HCT116 (cell line): ENCODE measurements around the gene MMD. TPM values are rescaled to one million over a fixed set of nuclear protein-coding genes. Genes with fewer than 3 reads are reported as not detected.

ENCODE experiments used
- ATAC-seq: fragments of 200-7000 bp; cut with Tn5 transposase; 2 replicates; pipeline ENCODE4 v1.9.1; 2020; ENCODE audit warnings: mild to moderate bottlenecking, moderate library complexity
- BruUV-seq: library from RNA; stranded (reverse); fragments of 400-500 nt; replicated peaks from 2 replicates; lab custom pipeline; 2021; lab: Mats Ljungman, UMichigan
- CTCF ChIA-PET: fragments of 300-600 bp; sonication (Branson Sonifier 250); formaldehyde crosslinking; loops from one replicate; lab custom pipeline; 2021; ENCODE audit warnings: antibody characterized with exemption; lab: Charles Lee
- POLR2A ChIA-PET: fragments of 300-600, 350-600 bp; sonication (Branson Sonifier 250); formaldehyde crosslinking; loops from one replicate; lab custom pipeline; 2021; ENCODE audit warnings: antibody characterized with exemption; lab: Charles Lee
- RAD21 ChIA-PET, 2 experiments: fragments of 300-600 bp; sonication (Branson Sonifier 250); formaldehyde crosslinking; loops; one replicate each; lab custom pipeline; 2023; ENCODE audit warnings: low total read pairs in 2 of 2; ENCODE audit not compliant: uncharacterized antibody in 2 of 2, unreplicated experiment in 2 of 2, low non-redundant PET in 1 of 2; lab: Charles Lee
- DNase-seq: peaks from one replicate; pipeline ENCODE4 v3.0.0-alpha.2; 2010; ENCODE audit warnings: low read depth, low spot score
- H2AFZ ChIP-seq: fragments of 200-600 bp; shearing (Covaris generic), sonication (generic); 2 replicates; pipeline ENCODE4 v1.6.1; 2017; ENCODE audit warnings: low read depth, mixed run types, mixed read lengths, antibody characterized with exemption, low read length; ENCODE audit not compliant: poor library complexity, severe bottlenecking
- H3K27ac ChIP-seq: 2 replicates; pipeline ENCODE4 v1.5.1; 2012; ENCODE audit warnings: low read depth, low read length
- H3K27me3 ChIP-seq: fragments of 200-600 bp; sonication (generic); 2 replicates; pipeline ENCODE4 v1.6.1; 2016; ENCODE audit warnings: mixed run types, low read length, mixed read lengths; ENCODE audit not compliant: insufficient read depth
- H3K36me3 ChIP-seq, 2 experiments: fragments of 200-500 bp in 1 of 2; fragments of 200-600 bp in 1 of 2; sonication (Bioruptor generic) in 1 of 2; sonication (generic) in 1 of 2; 2 replicates each; pipeline versions ENCODE4 v1.5.1 to v1.6.1; 2014 to 2016; ENCODE audit warnings: low read length in 2 of 2, inconsistent platforms in 1 of 2, mixed read lengths in 1 of 2, mixed run types in 1 of 2; ENCODE audit not compliant: insufficient read depth in 2 of 2, control insufficient read depth in 1 of 2
- H3K4me1 ChIP-seq, 2 experiments: fragments of 200-600 bp in 1 of 2; sonication (generic) in 1 of 2; 2 replicates each; pipeline versions ENCODE4 v1.5.1 to v1.6.1; 2012 to 2017; ENCODE audit warnings: low read length in 2 of 2, inconsistent platforms in 1 of 2, mild to moderate bottlenecking in 1 of 2, mixed read lengths in 1 of 2, mixed run types in 1 of 2, moderate library complexity in 1 of 2; ENCODE audit not compliant: insufficient read depth in 2 of 2, control insufficient read depth in 1 of 2
- H3K4me2 ChIP-seq: fragments of 200-600 bp; sonication (generic); 2 replicates; pipeline ENCODE4 v1.6.1; 2017; ENCODE audit warnings: mixed run types, low read length, mixed read lengths
- H3K4me3 ChIP-seq, 2 experiments: fragments of 200-600 bp in 1 of 2; sonication (generic) in 1 of 2; replicated peaks in 1 of 2; 2 replicates each; pipeline ENCODE4 v1.5.1; 2011 to 2016; ENCODE audit warnings: low read length in 2 of 2, control low read depth in 1 of 2, low read depth in 1 of 2, mild to moderate bottlenecking in 1 of 2, mixed read lengths in 1 of 2, mixed run types in 1 of 2
- H3K79me2 ChIP-seq: fragments of 200-600 bp; sonication (generic); 2 replicates; pipeline ENCODE4 v1.6.1; 2017; ENCODE audit warnings: mild to moderate bottlenecking, mixed run types, low read length, moderate library complexity, mixed read lengths; ENCODE audit not compliant: insufficient read depth
- H3K9ac ChIP-seq: fragments of 200-600 bp; sonication (generic); 2 replicates; pipeline ENCODE4 v1.6.1; 2016; ENCODE audit warnings: low read length, mixed read lengths
- H3K9me2 ChIP-seq: fragments of 200-600 bp; sonication (generic), shearing (Covaris generic); 2 replicates; pipeline ENCODE4 v1.6.1; 2017; ENCODE audit warnings: mixed run types, mild to moderate bottlenecking, moderate library complexity; ENCODE audit not compliant: insufficient read depth
- H3K9me3 ChIP-seq, 2 experiments: fragments of 200-500 bp in 1 of 2; fragments of 200-600 bp in 1 of 2; sonication (Bioruptor generic) in 1 of 2; sonication (generic) in 1 of 2; 2 replicates each; pipeline ENCODE4 v1.6.1; 2014 to 2017; ENCODE audit warnings: low read length in 2 of 2, mixed read lengths in 2 of 2, inconsistent platforms in 1 of 2, low read depth in 1 of 2, mild to moderate bottlenecking in 1 of 2, mixed run types in 1 of 2, moderate library complexity in 1 of 2; ENCODE audit not compliant: control insufficient read depth in 1 of 2, insufficient read depth in 1 of 2
- H4K20me1 ChIP-seq: fragments of 200-600 bp; sonication (generic), shearing (Covaris generic); 2 replicates; pipeline ENCODE4 v1.6.1; 2017; ENCODE audit warnings: mixed run types, mild to moderate bottlenecking, moderate library complexity; ENCODE audit not compliant: insufficient read depth
- CEBPB ChIP-seq: IDR thresholded peaks from 2 replicates; pipeline ENCODE4 v1.6.1; 2012; ENCODE audit warnings: low read depth
- CTCF ChIP-seq, 3 experiments: fragments of 200-600 bp in 1 of 3; sonication (generic) in 1 of 3; IDR thresholded peaks in 2 of 3; conservative IDR thresholded peaks in 1 of 3; 2 replicates each; pipeline ENCODE4 v1.5.1; 2012 to 2017; ENCODE audit warnings: low read depth in 2 of 3, low read length in 2 of 3, antibody characterized with exemption in 1 of 3, borderline replicate concordance in 1 of 3, control low read depth in 1 of 3, mild to moderate bottlenecking in 1 of 3, mixed read lengths in 1 of 3, mixed run types in 1 of 3, moderate library complexity in 1 of 3; ENCODE audit not compliant: insufficient read depth in 1 of 3
- FOSL1 ChIP-seq: IDR thresholded peaks from 2 replicates; pipeline ENCODE4 v1.6.1; 2012; ENCODE audit warnings: low read depth
- REST ChIP-seq: IDR thresholded peaks from 2 replicates; pipeline ENCODE4 v1.6.1; 2012; ENCODE audit warnings: low read depth
- SIN3A ChIP-seq: IDR thresholded peaks from 2 replicates; pipeline ENCODE4 v1.6.1; 2012; ENCODE audit warnings: low read depth
- YY1 ChIP-seq: IDR thresholded peaks from 2 replicates; pipeline ENCODE4 v1.6.1; 2011; ENCODE audit warnings: low read length, low read depth, moderate library complexity, mild to moderate bottlenecking; ENCODE audit not compliant: insufficient replicate concordance; ENCODE audit errors: extremely low read depth
- ZFX ChIP-seq: fragments of 450-650 bp; IDR thresholded peaks from 2 replicates; pipeline ENCODE4 v1.6.1; 2017
- intact Hi-C: fragments of 100-400 bp; cut with micrococcal nuclease; formaldehyde crosslinking; loops from 2 replicates; pipeline ENCODE4 v1.10.0; 2022
- total RNA-seq: library from RNA; stranded (reverse); gene quantifications from one replicate; pipeline ENCODE4 v1.2.1, GENCODE V29; 2021; ENCODE audit not compliant: unreplicated experiment

The MMD gene
- total RNA-seq, 1 experiment from 2014 or later: 21.3 TPM

- Histone ChIP-seq H3K27me3 (no peaks in the 10 kb centered on the region), H3K36me3 (peaks cover 23 to 24% of the 10 kb centered on the region in 2 experiments; a peak in 2 of 4 replicates), H3K9me3 (no peaks in the 10 kb centered on the region), H4K20me1 (no peaks in the 10 kb centered on the region)
- no peak for DNase-seq
- TF ChIP-seq CTCF (IDR thresholded peaks at IDR 0.05 in 2 of 3, conservative IDR thresholded peaks at IDR 0.05 in 1 of 3; ENCODE audit: borderline replicate concordance in 1 of 3, insufficient read depth in 1 of 3, low read depth in 2 of 3, low read length in 2 of 3) (no peak), YY1 (no peak), REST (no peak), CEBPB (no peak), ZFX (no peak), SIN3A (no peak), FOSL1 (no peak)
- TF ChIP-seq, all 23 proteins: peak for 0
- ChIA-PET POLR2A (no interaction called here), RAD21 (no interaction called here), CTCF (no interaction called here)
- no TSS peak for BruUV-seq
- no peak overlapping the region for H3K27ac ChIP-seq
- no peaks in the 10 kb centered on the region for H3K79me2 ChIP-seq
- H3K4me2 ChIP-seq: no peak overlapping the region
- no peak overlapping the region for H3K9ac ChIP-seq
- H3K4me1 ChIP-seq: no peaks in the 10 kb centered on the region
- H2AFZ ChIP-seq: no peak overlapping the region
- no peak overlapping the region for H3K4me3 ChIP-seq
- no peaks in the 10 kb centered on the region for H3K9me2 ChIP-seq
- intact Hi-C loops: no loop called here
- no peak for ATAC-seq
These were observed 7.7 kb downstream of the MMD start for GRCh38 chr17:55413825-55414489.
